Gastroesophageal sphincter (tissue), 4 donors: ENCODE results near the gene SLC35B4. TPM values are rescaled to one million over a fixed set of nuclear protein-coding genes. Genes with fewer than 3 reads are reported as not detected.

ENCODE experiments used
- ATAC-seq: fragments of 150-250 bp; one replicate; pipeline ENCODE4 v1.9.1; 2016; ENCODE audit warnings: mild to moderate bottlenecking, moderate library complexity
- H3K27ac ChIP-seq, 4 donors: fragments of 200-600 bp; sonication (generic) in 3 of 4; 1 replicate in 3 of 4; 2 replicates in 1 of 4; pipeline ENCODE4 v1.5.1; 2016 to 2019
- H3K27me3 ChIP-seq: fragments of 200-600 bp; sonication (generic); one replicate; pipeline ENCODE4 v1.5.1; 2019
- H3K36me3 ChIP-seq, 2 donors: fragments of 200-600 bp; sonication (generic); one replicate each; pipeline ENCODE4 v1.5.1; 2019; ENCODE audit warnings: control low read depth in 1 of 2
- H3K4me1 ChIP-seq, 3 donors: fragments of 200-600 bp; sonication (generic); 1 replicate in 2 of 3; 2 replicates in 1 of 3; pipeline ENCODE4 v1.5.1; 2016 to 2019; ENCODE audit warnings: control low read depth in 2 of 3
- H3K4me3 ChIP-seq, 2 donors: fragments of 200-600 bp; sonication (generic); one replicate each; pipeline ENCODE4 v1.5.1; 2019; ENCODE audit warnings: mild to moderate bottlenecking in 1 of 2, moderate library complexity in 1 of 2
- H3K9me3 ChIP-seq, 3 donors: fragments of 200-600 bp; sonication (generic); one replicate each; pipeline ENCODE4 v1.5.1; 2017 to 2019; ENCODE audit warnings: control low read depth in 2 of 3
- CTCF ChIP-seq, 4 experiments: fragments of 200-600 bp in 2 of 4; fragments of 450-650 bp in 2 of 4; sonication (generic) in 1 of 4; IDR thresholded peaks; one replicate each; pipeline ENCODE4 v1.5.1; 2017 to 2019; ENCODE audit warnings: antibody characterized with exemption in 4 of 4, mild to moderate bottlenecking in 2 of 4, moderate library complexity in 2 of 4
- EP300 ChIP-seq: sonication (generic); formaldehyde crosslinking; IDR thresholded peaks from one replicate; pipeline ENCODE4 v1.6.1; 2017; ENCODE audit warnings: antibody characterized with exemption, mild to moderate bottlenecking
- POLR2A ChIP-seq, 2 donors: fragments of 450-650 bp; IDR thresholded peaks; one replicate each; pipeline ENCODE4 v1.6.1; 2017; ENCODE audit warnings: antibody characterized with exemption in 2 of 2, mild to moderate bottlenecking in 2 of 2, moderate library complexity in 1 of 2
- POLR2AphosphoS5 ChIP-seq: sonication (generic); formaldehyde crosslinking; IDR thresholded peaks from one replicate; pipeline ENCODE4 v1.6.1; 2017; ENCODE audit warnings: antibody characterized with exemption
- WGBS, 2 donors: methylation state at CpG; one replicate each; pipeline ENCODE4 v1.1.5; 2018; ENCODE audit warnings: low coverage in 1 of 2; 5-methylcytosine and 5-hydroxymethylcytosine counted together
- total RNA-seq, 4 donors: library from RNA; depleted of rRNA; stranded (reverse); fragments of >200 nt; gene quantifications; one replicate each; pipeline ENCODE4 v1.1.0, GENCODE V29; 2016

SLC35B4 gene
- total RNA-seq, 4 donors from 2014 or later: 7.3 to 14.4 (median 10.7) TPM

- H3K4me3 ChIP-seq: no peak overlapping the region
- ATAC-seq: no peak
- H3K36me3 ChIP-seq: no peaks in the 10 kb centered on the region
- TF ChIP-seq POLR2A (IDR thresholded peaks at IDR 0.05): no peak
- TF ChIP-seq POLR2AphosphoS5: no peak
- TF ChIP-seq CTCF (IDR thresholded peaks at IDR 0.05): no peak
- no peak for TF ChIP-seq EP300
- H3K9me3 ChIP-seq: no peaks in the 10 kb centered on the region
- H3K27ac ChIP-seq: no peak overlapping the region
- H3K27me3 ChIP-seq: no peaks in the 10 kb centered on the region
- 45 to 48% methylated on average over 2 to 4 of the region's 4 CpGs for WGBS, 2 donors
- no peaks in the 10 kb centered on the region for H3K4me1 ChIP-seq
Measured at GRCh38 chr7:134355927-134356326, 39.2 kb upstream of the SLC35B4 start.

- no peaks in the 10 kb centered on the region for H3K36me3 ChIP-seq
- TF ChIP-seq CTCF (IDR thresholded peaks at IDR 0.05): no peak
- TF ChIP-seq POLR2A (IDR thresholded peaks at IDR 0.05): no peak
- TF ChIP-seq EP300: no peak
- TF ChIP-seq POLR2AphosphoS5: no peak
- 50 to 75% methylated on average over 2 to 4 of the region's 7 CpGs for WGBS, 2 donors
- H3K4me3 ChIP-seq: no peak overlapping the region
- no peaks in the 10 kb centered on the region for H3K27me3 ChIP-seq
- H3K4me1 ChIP-seq: no peaks in the 10 kb centered on the region
- ATAC-seq: no peak
- H3K9me3 ChIP-seq: no peaks in the 10 kb centered on the region
- no peak overlapping the region for H3K27ac ChIP-seq
Measured at GRCh38 chr7:134355004-134355525, 38.3 kb upstream of the SLC35B4 start.

- no peaks in the 10 kb centered on the region for H3K27me3 ChIP-seq
- WGBS, 2 donors: 85 to 95% methylated on average over 2 to 4 of the region's 4 CpGs
- TF ChIP-seq POLR2A (IDR thresholded peaks at IDR 0.05) (no peak), CTCF (IDR thresholded peaks at IDR 0.05) (no peak), POLR2AphosphoS5 (no peak), EP300 (no peak)
- no peaks in the 10 kb centered on the region for H3K36me3 ChIP-seq
- H3K4me3 ChIP-seq: no peak overlapping the region
- H3K27ac ChIP-seq: no peak overlapping the region
- H3K4me1 ChIP-seq: no peaks in the 10 kb centered on the region
- ATAC-seq: no peak
- no peaks in the 10 kb centered on the region for H3K9me3 ChIP-seq
Measured at GRCh38 chr7:134353411-134353810, 36.7 kb upstream of the SLC35B4 start.

- ATAC-seq: no peak
- Histone ChIP-seq H3K4me3 (no peak overlapping the region), H3K27ac (no peak overlapping the region), H3K4me1 (no peaks in the 10 kb centered on the region), H3K27me3 (no peaks in the 10 kb centered on the region), H3K9me3 (no peaks in the 10 kb centered on the region), H3K36me3 (no peaks in the 10 kb centered on the region)
- TF ChIP-seq POLR2AphosphoS5 (no peak), POLR2A (IDR thresholded peaks at IDR 0.05) (no peak), EP300 (no peak), CTCF (IDR thresholded peaks at IDR 0.05) (no peak)
- WGBS, 2 donors: 27 to 34% methylated on average over 3 to 4 of the region's 7 CpGs
Measured at GRCh38 chr7:134351424-134351823, 34.7 kb upstream of the SLC35B4 start.

GRCh38 chr7:134350709-134351108 lies 34.0 kb upstream of the SLC35B4 start:
- TF ChIP-seq CTCF (IDR thresholded peaks at IDR 0.05): no peak
- TF ChIP-seq POLR2A (IDR thresholded peaks at IDR 0.05): no peak

More at GRCh38 chr7:134350709-134351108, 34.0 kb upstream of the SLC35B4 start:
- Histone ChIP-seq H3K36me3 (no peaks in the 10 kb centered on the region), H3K4me1 (no peaks in the 10 kb centered on the region), H3K27ac (no peak overlapping the region), H3K27me3 (no peaks in the 10 kb centered on the region), H3K9me3 (no peaks in the 10 kb centered on the region), H3K4me3 (no peak overlapping the region)
- no peak for ATAC-seq
- 27 to 71% methylated on average over 1 of the region's 1 CpG for WGBS, 2 donors
